Effector CD4-positive, alpha-beta T cell (primary cell): ENCODE measurements around the gene MR1.

ENCODE experiments used
- DNase-seq: peaks from one replicate; pipeline ENCODE4 v3.0.0-alpha.2; 2020
- total RNA-seq: gene quantifications from one replicate; lab custom pipeline; 2026; lab: John Stamatoyannopoulos, UW

The MR1 gene
- 26.1 reads per million, percentile 53 among the genes with 10 or more reads in this experiment for total RNA-seq

GRCh38 chr1:181033799-181034451 lies at the start of gene MR1:
MR1 (plus strand) TSS chr1:181033983; CDS start chr1:181034008, 25 bp downstream.
- peak; percentile 37 for DNase-seq

GRCh38 chr1:180988253-180988752 lies 45.5 kb upstream of the MR1 start:
- no peak for DNase-seq

GRCh38 chr1:180994262-180994661 lies 39.5 kb upstream of the MR1 start:
- no peak for DNase-seq

- DNase-seq = no peak
Observed at GRCh38 chr1:180997843-180998504, 35.8 kb upstream of the MR1 start.

- no peak for DNase-seq
Observed at GRCh38 chr1:181001091-181001780, 32.5 kb upstream of the MR1 start.

GRCh38 chr1:181002582-181003172 lies 31.1 kb upstream of the MR1 start:
- DNase-seq = no peak

- no peak for DNase-seq
Observed at GRCh38 chr1:181010789-181011188, 23.0 kb upstream of the MR1 start.

- no peak for DNase-seq
Observed at GRCh38 chr1:181011301-181012202, 22.2 kb upstream of the MR1 start.

GRCh38 chr1:181012203-181012745 lies 21.5 kb upstream of the MR1 start:
- no peak for DNase-seq

- DNase-seq = no peak
Observed at GRCh38 chr1:181013144-181013543, 20.6 kb upstream of the MR1 start.

GRCh38 chr1:181014477-181015250 lies 19.1 kb upstream of the MR1 start:
- no peak for DNase-seq

GRCh38 chr1:181015251-181015615 lies 18.6 kb upstream of the MR1 start:
- DNase-seq = no peak

- DNase-seq = no peak
Observed at GRCh38 chr1:181016563-181016962, 17.2 kb upstream of the MR1 start.

GRCh38 chr1:181018901-181019681 lies 14.7 kb upstream of the MR1 start:
- no peak for DNase-seq

- no peak for DNase-seq
Observed at GRCh38 chr1:181021159-181021558, 12.6 kb upstream of the MR1 start.

- peak; percentile 42 for DNase-seq
Observed at GRCh38 chr1:181021811-181022434, 11.9 kb upstream of the MR1 start.

GRCh38 chr1:181023265-181024057 lies 10.3 kb upstream of the MR1 start:
- DNase-seq = no peak

- DNase-seq = no peak
Observed at GRCh38 chr1:181028196-181028595, 5.6 kb upstream of the MR1 start.

GRCh38 chr1:181028615-181029014 lies 5.2 kb upstream of the MR1 start:
- DNase-seq = no peak
